Measurements from ENCODE around the gene ERP44.

GRCh38 chr9:100028201-100028784, 70.5 kb downstream of the ERP44 start:
- TF ChIP-seq POLR2A (IDR thresholded peaks at IDR 0.05) (no peak), CTCF (IDR thresholded peaks at IDR 0.05 in 8 of 11, conservative IDR thresholded peaks at IDR 0.05 in 3 of 11) (peak; percentile 82 to 92 (median 88)), POLR2AphosphoS5 (IDR thresholded peaks at IDR 0.05) (peak in 1 of 3 donors; percentile 50)
